Fibroblast of mammary gland (primary cell): ENCODE data around the gene ACER3.

ENCODE experiments used
- DNase-seq: peaks from one replicate; pipeline ENCODE4 v3.0.0-alpha.2; 2010; ENCODE audit warnings: low read depth
- H3K4me3 ChIP-seq: 2 replicates; pipeline ENCODE4 v1.5.1; 2011; ENCODE audit warnings: low read depth, mild to moderate bottlenecking, low read length, moderate library complexity; ENCODE audit not compliant: control insufficient read depth
- CTCF ChIP-seq: conservative IDR thresholded peaks from 2 replicates; pipeline ENCODE4 v1.5.1; 2011; ENCODE audit warnings: low read depth, low read length, inconsistent platforms; ENCODE audit not compliant: control insufficient read depth, insufficient read depth

The ACER3 gene

GRCh38 chr11:76878014-76878413 is 17.3 kb downstream of the ACER3 start:
- no peak for DNase-seq
- TF ChIP-seq CTCF = no peak
- no peak overlapping the region for H3K4me3 ChIP-seq

GRCh38 chr11:76880314-76880713 is 19.6 kb downstream of the ACER3 start:
- DNase-seq = peak; percentile 12
- no peak for TF ChIP-seq CTCF
- H3K4me3 ChIP-seq = no peak overlapping the region

- H3K4me3 ChIP-seq = no peak overlapping the region
- no peak for TF ChIP-seq CTCF
- no peak for DNase-seq
Measured at GRCh38 chr11:76880956-76881355, 20.2 kb downstream of the ACER3 start.

GRCh38 chr11:76885390-76886097 is 24.8 kb downstream of the ACER3 start:
- no peak for TF ChIP-seq CTCF
- peak; percentile 60 for DNase-seq
- H3K4me3 ChIP-seq = no peak overlapping the region

- DNase-seq = no peak
- TF ChIP-seq CTCF = no peak
- H3K4me3 ChIP-seq = no peak overlapping the region
Measured at GRCh38 chr11:76888989-76889388, 28.3 kb downstream of the ACER3 start.

- no peak for TF ChIP-seq CTCF
- no peak overlapping the region for H3K4me3 ChIP-seq
- DNase-seq = no peak
Measured at GRCh38 chr11:76889411-76889975, 28.8 kb downstream of the ACER3 start.

GRCh38 chr11:76890329-76890728 is 29.6 kb downstream of the ACER3 start:
- H3K4me3 ChIP-seq = no peak overlapping the region
- no peak for TF ChIP-seq CTCF
- no peak for DNase-seq
